ENCODE measurements around the gene TRPM5. TPM values are rescaled to one million over a fixed set of nuclear protein-coding genes. Genes with fewer than 3 reads are reported as not detected.

TRPM5 gene
- total and polyA plus RNA-seq, 11 donors, result not detected

DNA sequence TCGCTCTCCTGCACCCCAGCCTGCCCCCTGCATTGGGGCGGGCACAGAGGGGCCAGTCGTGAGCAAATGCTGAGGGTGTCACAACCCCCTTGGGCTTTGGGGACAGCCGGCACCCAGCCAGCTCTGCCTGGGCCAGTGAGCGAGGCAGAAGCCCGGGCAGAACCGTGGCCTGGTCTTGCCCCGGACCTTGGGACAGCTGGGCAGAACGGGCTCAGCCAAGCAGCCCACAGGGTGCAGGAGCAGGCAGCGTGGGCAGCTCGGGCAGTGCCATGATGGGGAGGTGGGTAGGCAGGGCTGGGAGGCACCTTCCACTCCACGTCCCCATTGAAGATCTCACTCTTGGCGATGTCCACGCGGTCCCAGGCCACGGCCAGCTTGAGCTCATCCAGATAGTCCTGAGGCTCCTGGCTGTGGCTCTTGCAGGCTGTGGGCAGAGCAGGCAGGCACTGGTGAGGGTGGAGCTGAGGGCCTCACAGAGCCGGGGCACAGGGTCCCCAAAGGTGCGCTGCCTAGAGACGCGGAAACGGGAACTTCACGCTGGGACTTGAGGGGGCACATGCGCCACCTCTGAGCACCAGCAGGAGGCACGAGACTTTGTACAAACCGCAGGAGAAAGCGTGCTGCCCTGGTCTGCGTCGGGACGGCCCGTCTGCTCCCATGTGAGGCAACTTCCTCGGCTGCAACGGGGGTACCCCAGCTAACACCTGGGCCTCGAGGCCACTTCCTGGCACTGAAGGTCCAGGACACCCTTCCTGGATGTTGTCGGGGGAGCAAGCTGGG is 28.5 kb downstream of the TRPM5 start:
- 74 to 84% (median 82%) methylated on average over 14 to 34 of the region's 34 CpGs for WGBS, 4 donors
- no peak for TF ChIP-seq POLR2A (IDR thresholded peaks at IDR 0.05)
- TF ChIP-seq, protein P1, sequence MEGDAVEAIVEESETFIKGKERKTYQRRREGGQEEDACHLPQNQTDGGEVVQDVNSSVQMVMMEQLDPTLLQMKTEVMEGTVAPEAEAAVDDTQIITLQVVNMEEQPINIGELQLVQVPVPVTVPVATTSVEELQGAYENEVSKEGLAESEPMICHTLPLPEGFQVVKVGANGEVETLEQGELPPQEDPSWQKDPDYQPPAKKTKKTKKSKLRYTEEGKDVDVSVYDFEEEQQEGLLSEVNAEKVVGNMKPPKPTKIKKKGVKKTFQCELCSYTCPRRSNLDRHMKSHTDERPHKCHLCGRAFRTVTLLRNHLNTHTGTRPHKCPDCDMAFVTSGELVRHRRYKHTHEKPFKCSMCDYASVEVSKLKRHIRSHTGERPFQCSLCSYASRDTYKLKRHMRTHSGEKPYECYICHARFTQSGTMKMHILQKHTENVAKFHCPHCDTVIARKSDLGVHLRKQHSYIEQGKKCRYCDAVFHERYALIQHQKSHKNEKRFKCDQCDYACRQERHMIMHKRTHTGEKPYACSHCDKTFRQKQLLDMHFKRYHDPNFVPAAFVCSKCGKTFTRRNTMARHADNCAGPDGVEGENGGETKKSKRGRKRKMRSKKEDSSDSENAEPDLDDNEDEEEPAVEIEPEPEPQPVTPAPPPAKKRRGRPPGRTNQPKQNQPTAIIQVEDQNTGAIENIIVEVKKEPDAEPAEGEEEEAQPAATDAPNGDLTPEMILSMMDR (IDR thresholded peaks at IDR 0.05), result no peak
- intact Hi-C loops (cut with DNase I), result loop anchor here in 1 of 10 donors (5.0 kb wide), 1 partner anchor 108 kb away; no protein-coding TSS in a partner anchor
- Histone ChIP-seq H3K27ac (no peak overlapping the region), H3K4me3 (no peak overlapping the region), H3K36me3 (no peaks in the 10 kb centered on the region), H3K4me1 (peaks cover 0 to 12% (median 0%) of the 10 kb centered on the region in 12 donors), H3K9me3 (no peaks in the 10 kb centered on the region), H3K27me3 (peaks cover 0 to under 1% (median 0%) of the 10 kb centered on the region in 9 donors)
- no peak for ATAC-seq
- peak in 1 of 5 donors; percentile 48 for DNase-seq

GRCh38 chr11:2415171-2415570 is 29.1 kb downstream of the TRPM5 start:
- 82 to 92% (median 85%) methylated on average over 20 to 28 of the region's 28 CpGs for WGBS, 4 donors

DNA sequence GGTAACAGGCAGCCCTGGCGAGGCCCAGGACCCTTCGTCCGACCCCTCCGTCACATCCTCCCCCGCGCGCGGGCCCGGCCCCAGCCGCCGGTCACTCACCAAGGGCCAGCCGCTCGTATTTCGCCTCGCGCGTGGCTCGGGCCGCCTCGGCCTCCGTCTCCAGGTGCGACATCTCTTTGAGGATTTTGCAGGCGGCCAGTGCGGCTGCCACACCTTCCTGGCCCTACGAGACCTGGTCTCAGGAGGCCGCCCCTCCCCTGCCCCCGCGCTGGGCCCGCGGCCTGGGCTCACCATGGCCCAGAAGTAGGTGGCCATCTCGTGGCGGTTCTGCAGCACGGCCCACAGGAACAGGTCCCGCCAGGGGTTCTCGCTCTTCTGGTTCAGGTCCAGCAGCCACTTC is 29.7 kb downstream of the TRPM5 start:
- WGBS, 4 donors, result 87 to 94% (median 92%) methylated on average over 16 to 35 of the region's 35 CpGs

More at GRCh38 chr11:2415171-2415570, 29.1 kb downstream of the TRPM5 start:
- H3K4me1 ChIP-seq, result peaks cover 0 to 6% (median 0%) of the 10 kb centered on the region in 12 donors
- no peak for ATAC-seq
- no peaks in the 10 kb centered on the region for H3K36me3 ChIP-seq
- no peak overlapping the region for H3K27ac ChIP-seq
- no peaks in the 10 kb centered on the region for H3K27me3 ChIP-seq
- TF ChIP-seq, protein P1 (IDR thresholded peaks at IDR 0.05), result no peak
- TF ChIP-seq POLR2A (IDR thresholded peaks at IDR 0.05), result no peak
- no peak overlapping the region for H3K4me3 ChIP-seq
- DNase-seq, result no peak
- intact Hi-C loops (cut with DNase I), result loop anchor here in 1 of 10 donors (5.0 kb wide), 1 partner anchor 108 kb away; no protein-coding TSS in a partner anchor
- H3K9me3 ChIP-seq, result no peaks in the 10 kb centered on the region

More for the DNA sequence above, 29.7 kb downstream of the TRPM5 start:
- no peak for ATAC-seq
- H3K36me3 ChIP-seq, result no peaks in the 10 kb centered on the region
- no peak overlapping the region for H3K4me3 ChIP-seq
- DNase-seq, result no peak
- H3K4me1 ChIP-seq, result peaks cover 0 to under 1% (median 0%) of the 10 kb centered on the region in 12 donors
- H3K27me3 ChIP-seq, result no peaks in the 10 kb centered on the region
- intact Hi-C loops (cut with DNase I), result loop anchor here in 1 of 10 donors (5.0 kb wide), 1 partner anchor 107 kb away; no protein-coding TSS in a partner anchor
- H3K9me3 ChIP-seq, result no peaks in the 10 kb centered on the region
- TF ChIP-seq, protein P1 (IDR thresholded peaks at IDR 0.05), result no peak
- no peak for TF ChIP-seq POLR2A (IDR thresholded peaks at IDR 0.05)
- H3K27ac ChIP-seq, result no peak overlapping the region

Measured in heart left ventricle (tissue), 16 donors.